Measurements from ENCODE around the gene MIA2. TPM values are rescaled to one million over a fixed set of nuclear protein-coding genes. Genes with fewer than 3 reads are reported as not detected.
"Not testable (repeated sequence)": the region's sequence is repeated elsewhere in the genome, so short reads cannot be mapped to it uniquely, and the experiment has no call there.

Gene MIA2
- total RNA-seq, 1 experiment from 2014 or later: 65.7 TPM

DNA sequence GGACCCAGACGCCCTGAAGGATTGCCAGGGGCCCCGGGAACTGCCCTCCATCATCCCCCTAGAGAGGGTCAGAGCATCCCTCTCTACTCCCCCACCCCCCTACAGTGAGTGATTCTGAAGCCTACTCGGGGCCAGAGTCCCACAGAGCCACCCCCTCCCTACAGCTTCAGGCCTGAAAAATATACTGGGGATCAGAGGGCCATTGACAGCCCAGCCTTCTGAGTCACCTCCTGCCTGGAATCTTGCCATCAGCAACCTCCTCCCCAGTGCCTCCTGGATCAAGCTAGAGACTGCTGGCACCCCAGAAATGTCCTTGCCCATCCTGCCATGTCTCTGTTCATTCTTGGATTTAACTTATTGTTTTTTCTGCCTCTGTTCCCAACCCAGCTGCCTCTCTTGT, 21.7 kb upstream of the MIA2 start:
- Histone ChIP-seq H4K20me1 (ENCODE audit: insufficient read depth, low read depth, low read length) (no peaks in the 10 kb centered on the region), H3K9ac (ENCODE audit: low read length) (no peak overlapping the region), H3K36me3 (ENCODE audit: insufficient read depth, low read length) (no peaks in the 10 kb centered on the region), H3K4me3 (ENCODE audit: low read length) (no peak overlapping the region), H3K27ac (ENCODE audit: low read length) (no peak overlapping the region), H3K9me3 (ENCODE audit: low read length) (no peaks in the 10 kb centered on the region), H3K79me2 (ENCODE audit: low read length) (no peaks in the 10 kb centered on the region), H3K4me2 (ENCODE audit: low read depth, low read length, poor library complexity, severe bottlenecking) (no peak overlapping the region), H3K27me3 (ENCODE audit: low read length) (no peaks in the 10 kb centered on the region), H3K4me1 (ENCODE audit: low read length) (no peaks in the 10 kb centered on the region), H2AFZ (ENCODE audit: low read length) (no peak overlapping the region), H3K9me2 (replicated peaks; ENCODE audit: insufficient read depth, low read length) (no peaks in the 10 kb centered on the region)
- DNase-seq: no peak

DNA sequence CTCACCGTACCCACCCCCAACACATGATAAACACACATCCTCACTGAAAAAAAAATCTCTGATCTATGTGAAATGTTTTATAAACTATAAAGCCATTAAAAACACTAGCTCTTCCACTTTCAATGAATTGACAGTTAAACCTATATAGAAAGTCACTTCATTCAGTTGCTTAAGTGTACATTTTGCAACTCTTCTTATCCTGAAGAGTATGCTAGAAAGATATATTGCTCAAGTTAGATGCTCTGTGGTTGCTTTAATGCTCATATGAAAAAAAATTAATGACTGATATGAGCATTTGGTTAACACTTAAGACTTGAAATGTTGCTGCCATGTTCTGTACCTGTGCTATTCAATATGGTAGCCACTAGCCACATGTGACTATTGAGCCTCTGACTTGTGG, 21.0 kb upstream of the MIA2 start:
- Histone ChIP-seq H3K36me3 (ENCODE audit: insufficient read depth, low read length) (no peaks in the 10 kb centered on the region), H3K9me3 (ENCODE audit: low read length) (no peaks in the 10 kb centered on the region), H4K20me1 (ENCODE audit: insufficient read depth, low read depth, low read length) (no peaks in the 10 kb centered on the region), H3K27me3 (ENCODE audit: low read length) (no peaks in the 10 kb centered on the region), H3K9me2 (replicated peaks; ENCODE audit: insufficient read depth, low read length) (no peaks in the 10 kb centered on the region), H2AFZ (ENCODE audit: low read length) (no peak overlapping the region), H3K4me2 (ENCODE audit: low read depth, low read length, poor library complexity, severe bottlenecking) (no peak overlapping the region), H3K79me2 (ENCODE audit: low read length) (no peaks in the 10 kb centered on the region), H3K27ac (ENCODE audit: low read length) (no peak overlapping the region), H3K4me3 (ENCODE audit: low read length) (no peak overlapping the region), H3K9ac (ENCODE audit: low read length) (no peak overlapping the region), H3K4me1 (ENCODE audit: low read length) (no peaks in the 10 kb centered on the region)
- DNase-seq: no peak

DNA sequence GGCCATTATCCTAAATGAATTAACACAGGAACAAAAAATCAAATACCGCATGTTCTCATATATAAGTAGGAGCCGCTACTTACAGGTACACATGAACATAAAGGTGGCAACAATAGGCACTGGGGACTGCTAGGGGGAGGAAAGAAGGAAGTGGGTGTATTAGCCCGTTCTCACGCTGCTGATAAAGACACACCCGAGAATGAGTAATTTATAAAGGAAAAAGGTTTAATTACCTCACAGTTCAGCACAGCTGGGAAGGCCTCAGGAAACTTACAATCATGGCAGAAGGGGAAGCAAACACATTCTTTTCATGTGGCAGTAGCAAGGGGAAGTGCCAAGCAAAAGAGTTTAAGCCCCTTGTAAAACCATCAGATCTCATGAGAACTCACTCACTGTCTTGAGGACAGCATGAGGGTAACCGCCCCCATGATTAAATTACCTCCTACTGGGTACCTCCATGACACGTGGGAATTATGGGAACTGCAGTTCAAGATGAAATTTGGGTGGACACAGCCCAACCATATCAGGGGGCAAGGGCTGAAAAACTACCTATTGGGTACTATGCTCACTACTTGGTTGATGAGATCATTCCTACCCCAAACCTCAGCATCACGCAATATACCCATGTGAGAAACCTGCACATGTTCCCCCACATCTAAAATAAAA, 16.4 kb upstream of the MIA2 start:
- Histone ChIP-seq H4K20me1 (ENCODE audit: insufficient read depth, low read depth, low read length) (no peaks in the 10 kb centered on the region), H3K9me2 (replicated peaks; ENCODE audit: insufficient read depth, low read length) (no peaks in the 10 kb centered on the region), H2AFZ (ENCODE audit: low read length) (no peak overlapping the region), H3K79me2 (ENCODE audit: low read length) (no peaks in the 10 kb centered on the region), H3K27ac (ENCODE audit: low read length) (no peak overlapping the region), H3K9me3 (ENCODE audit: low read length) (no peaks in the 10 kb centered on the region), H3K4me3 (ENCODE audit: low read length) (no peak overlapping the region), H3K9ac (ENCODE audit: low read length) (no peak overlapping the region), H3K36me3 (ENCODE audit: insufficient read depth, low read length) (no peaks in the 10 kb centered on the region), H3K4me1 (ENCODE audit: low read length) (peaks cover 6% of the 10 kb centered on the region), H3K27me3 (ENCODE audit: low read length) (no peaks in the 10 kb centered on the region), H3K4me2 (ENCODE audit: low read depth, low read length, poor library complexity, severe bottlenecking) (no peak overlapping the region)
- DNase-seq: no peak

DNA sequence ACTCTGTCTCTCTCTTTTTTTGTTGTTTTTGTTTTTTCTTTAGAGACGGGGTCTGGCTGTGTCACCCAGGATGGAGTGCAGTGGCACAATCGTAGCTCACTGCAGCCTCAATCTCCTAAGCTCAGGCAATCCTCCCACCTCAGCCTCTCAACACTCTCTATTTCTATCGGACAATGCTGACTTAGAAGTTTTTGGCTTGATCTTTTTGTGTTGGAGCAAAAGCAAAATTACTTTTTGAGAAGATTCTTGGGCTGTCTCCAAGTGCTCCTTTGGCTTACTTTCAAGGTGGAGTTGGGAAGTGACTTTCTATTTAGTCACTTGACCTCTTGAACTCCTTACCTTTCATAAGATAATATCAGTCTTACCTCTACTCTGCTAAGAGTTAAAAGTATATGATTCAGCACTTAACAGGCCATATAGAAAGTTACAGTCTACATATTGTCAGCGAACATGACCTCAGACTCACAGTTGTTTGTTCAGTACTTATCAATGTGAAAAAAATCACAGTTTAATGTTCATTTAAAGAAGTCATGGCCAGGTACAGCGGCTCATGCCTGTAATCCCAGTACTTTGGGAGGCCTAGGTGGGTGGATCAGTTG, 15.4 kb upstream of the MIA2 start:
- no peak overlapping the region for H3K27ac ChIP-seq (ENCODE audit: low read length)
- no peak overlapping the region for H3K9ac ChIP-seq (ENCODE audit: low read length)
- no peak overlapping the region for H2AFZ ChIP-seq (ENCODE audit: low read length)
- no peaks in the 10 kb centered on the region for H3K36me3 ChIP-seq (ENCODE audit: insufficient read depth, low read length)
- no peak overlapping the region for H3K4me2 ChIP-seq (ENCODE audit: low read depth, low read length, poor library complexity, severe bottlenecking)
- no peaks in the 10 kb centered on the region for H3K79me2 ChIP-seq (ENCODE audit: low read length)
- no peaks in the 10 kb centered on the region for H3K27me3 ChIP-seq (ENCODE audit: low read length)
- H3K9me3 ChIP-seq (ENCODE audit: low read length): no peaks in the 10 kb centered on the region
- H3K4me3 ChIP-seq (ENCODE audit: low read length): no peak overlapping the region
- DNase-seq: no peak
- H4K20me1 ChIP-seq (ENCODE audit: insufficient read depth, low read depth, low read length): no peaks in the 10 kb centered on the region
- H3K9me2 ChIP-seq (replicated peaks; ENCODE audit: insufficient read depth, low read length): no peaks in the 10 kb centered on the region
- H3K4me1 ChIP-seq (ENCODE audit: low read length): peaks cover 6% of the 10 kb centered on the region

DNA sequence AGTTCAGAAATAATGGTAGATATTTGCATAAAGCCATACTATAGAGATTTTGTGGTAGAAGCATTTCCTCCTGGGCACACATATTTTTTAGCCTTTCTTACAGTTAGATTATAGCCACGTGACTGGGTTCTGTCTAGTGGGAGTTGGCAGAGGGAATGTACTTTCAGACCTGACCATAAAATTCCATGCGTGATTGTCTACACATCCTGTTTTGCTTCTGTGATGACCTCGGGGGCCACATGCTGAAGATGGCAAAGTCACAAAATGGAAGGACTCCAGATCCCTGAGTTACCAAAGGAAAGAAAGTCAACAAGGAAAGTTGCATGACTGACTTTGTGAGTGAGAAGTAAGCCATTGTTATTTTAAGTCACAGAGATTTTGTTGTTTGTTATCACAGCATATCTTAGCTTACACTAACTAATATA, 14.6 kb upstream of the MIA2 start:
- Histone ChIP-seq H3K4me1 (ENCODE audit: low read length) (peaks cover 6% of the 10 kb centered on the region), H3K4me2 (ENCODE audit: low read depth, low read length, poor library complexity, severe bottlenecking) (no peak overlapping the region), H3K36me3 (ENCODE audit: insufficient read depth, low read length) (no peaks in the 10 kb centered on the region), H3K9me3 (ENCODE audit: low read length) (no peaks in the 10 kb centered on the region), H3K27me3 (ENCODE audit: low read length) (no peaks in the 10 kb centered on the region), H4K20me1 (ENCODE audit: insufficient read depth, low read depth, low read length) (no peaks in the 10 kb centered on the region), H3K79me2 (ENCODE audit: low read length) (no peaks in the 10 kb centered on the region), H3K9me2 (replicated peaks; ENCODE audit: insufficient read depth, low read length) (no peaks in the 10 kb centered on the region), H2AFZ (ENCODE audit: low read length) (peak overlapping the region; percentile 25; the same call in 1 of the 2 replicates), H3K27ac (ENCODE audit: low read length) (no peak overlapping the region), H3K9ac (ENCODE audit: low read length) (no peak overlapping the region), H3K4me3 (ENCODE audit: low read length) (no peak overlapping the region)
- DNase-seq: no peak

DNA sequence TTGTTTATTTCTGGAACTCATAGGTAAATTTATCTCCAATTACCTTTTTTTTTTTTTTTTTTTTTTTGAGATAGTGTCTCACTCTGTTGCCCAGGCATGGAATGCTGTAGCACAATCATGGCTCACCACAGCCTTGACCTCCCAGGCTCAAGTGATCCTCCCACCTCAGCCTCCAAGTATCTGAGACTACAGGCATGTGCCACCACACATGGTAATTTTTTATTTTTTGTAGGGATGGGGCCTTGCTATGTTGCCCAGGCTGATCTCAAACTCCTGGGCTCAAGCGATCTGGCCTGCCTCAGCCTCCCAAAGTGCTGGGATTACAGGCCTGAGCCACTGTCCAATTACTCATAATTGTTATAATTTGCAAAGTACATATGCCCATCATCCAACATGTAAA, 13.2 kb upstream of the MIA2 start:
- H3K4me2 ChIP-seq (ENCODE audit: low read depth, low read length, poor library complexity, severe bottlenecking); H3K36me3 ChIP-seq (ENCODE audit: insufficient read depth, low read length); DNase-seq; H4K20me1 ChIP-seq (ENCODE audit: insufficient read depth, low read depth, low read length); H3K4me1 ChIP-seq (ENCODE audit: low read length); H3K9me2 ChIP-seq (replicated peaks; ENCODE audit: insufficient read depth, low read length); H3K27me3 ChIP-seq (ENCODE audit: low read length); H3K79me2 ChIP-seq (ENCODE audit: low read length); H3K9me3 ChIP-seq (ENCODE audit: low read length); H3K27ac ChIP-seq (ENCODE audit: low read length); H3K9ac ChIP-seq (ENCODE audit: low read length); H2AFZ ChIP-seq (ENCODE audit: low read length); H3K4me3 ChIP-seq (ENCODE audit: low read length): not testable (repeated sequence)

DNA sequence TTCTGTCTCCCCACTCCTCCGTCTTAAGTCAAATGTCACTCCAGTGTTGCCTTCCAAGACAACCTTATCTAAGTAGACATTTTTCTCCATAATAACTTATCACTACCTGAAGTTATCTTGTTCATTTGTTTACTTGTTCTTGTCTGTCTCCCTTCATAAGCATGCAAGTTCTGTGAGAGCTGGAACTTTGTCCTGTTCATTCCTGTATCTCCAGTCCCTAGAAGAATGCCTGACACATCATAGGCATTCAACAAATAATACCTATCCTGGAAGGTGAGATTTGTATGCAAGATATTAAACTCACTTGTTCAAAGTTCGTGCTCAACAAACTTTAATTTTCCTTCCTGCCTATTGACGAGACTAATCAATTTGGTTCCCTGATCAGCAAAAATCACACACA, 5.7 kb upstream of the MIA2 start:
- Histone ChIP-seq H3K36me3 (ENCODE audit: insufficient read depth, low read length) (no peaks in the 10 kb centered on the region), H3K4me1 (ENCODE audit: low read length) (peaks cover 11% of the 10 kb centered on the region), H3K9me2 (replicated peaks; ENCODE audit: insufficient read depth, low read length) (no peaks in the 10 kb centered on the region), H3K27me3 (ENCODE audit: low read length) (no peaks in the 10 kb centered on the region), H4K20me1 (ENCODE audit: insufficient read depth, low read depth, low read length) (no peaks in the 10 kb centered on the region), H3K27ac (ENCODE audit: low read length) (no peak overlapping the region), H3K4me2 (ENCODE audit: low read depth, low read length, poor library complexity, severe bottlenecking) (no peak overlapping the region), H3K79me2 (ENCODE audit: low read length) (no peaks in the 10 kb centered on the region), H3K9ac (ENCODE audit: low read length) (no peak overlapping the region), H2AFZ (ENCODE audit: low read length) (no peak overlapping the region), H3K9me3 (ENCODE audit: low read length) (no peaks in the 10 kb centered on the region), H3K4me3 (ENCODE audit: low read length) (no peak overlapping the region)
- no peak for DNase-seq

DNA sequence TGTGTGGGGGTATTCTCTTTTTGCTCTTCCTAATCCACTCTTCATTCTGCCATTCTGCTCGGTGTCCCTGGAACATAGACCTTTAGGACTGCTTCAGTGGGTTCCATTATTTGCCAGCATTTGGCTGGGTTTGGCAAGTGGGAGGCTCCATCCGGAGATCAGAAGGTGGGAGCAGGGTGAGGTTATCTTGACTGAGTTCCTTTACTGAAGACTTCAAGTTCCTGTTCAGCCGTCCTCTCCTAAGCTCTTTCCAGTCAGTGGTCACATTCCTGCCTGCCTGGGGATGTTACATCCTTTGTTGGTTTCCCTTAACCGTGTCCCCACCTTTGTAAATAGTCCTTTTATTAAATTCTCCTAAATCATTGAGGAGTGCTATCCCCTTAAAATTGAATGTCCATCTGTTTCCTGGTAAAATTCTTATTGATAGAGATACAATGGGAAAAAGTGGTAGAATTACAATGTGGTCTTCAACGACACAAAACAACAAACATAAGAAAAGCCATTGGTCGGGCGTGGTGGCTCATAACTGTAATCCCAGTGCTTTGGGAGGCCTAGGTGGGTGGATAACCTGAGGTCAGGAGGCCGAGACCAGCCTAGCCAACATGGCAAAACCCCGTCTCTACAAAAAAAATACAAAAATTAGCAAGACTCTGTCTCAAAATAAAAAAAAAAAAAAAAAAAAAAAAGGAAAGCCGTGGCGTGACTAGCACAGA, 5.0 kb upstream of the MIA2 start:
- Histone ChIP-seq H3K36me3 (ENCODE audit: insufficient read depth, low read length) (no peaks in the 10 kb centered on the region), H3K9me3 (ENCODE audit: low read length) (no peaks in the 10 kb centered on the region), H4K20me1 (ENCODE audit: insufficient read depth, low read depth, low read length) (no peaks in the 10 kb centered on the region), H3K27me3 (ENCODE audit: low read length) (no peaks in the 10 kb centered on the region), H3K27ac (ENCODE audit: low read length) (no peak overlapping the region), H3K79me2 (ENCODE audit: low read length) (no peaks in the 10 kb centered on the region), H3K4me3 (ENCODE audit: low read length) (no peak overlapping the region), H3K9ac (ENCODE audit: low read length) (no peak overlapping the region), H3K4me2 (ENCODE audit: low read depth, low read length, poor library complexity, severe bottlenecking) (no peak overlapping the region), H3K9me2 (replicated peaks; ENCODE audit: insufficient read depth, low read length) (no peaks in the 10 kb centered on the region), H2AFZ (ENCODE audit: low read length) (0 out of 2 replicates have a peak overlapping the region, but pooled peaks have one; percentile 2), H3K4me1 (ENCODE audit: low read length) (peaks cover 11% of the 10 kb centered on the region)
- DNase-seq: no peak

Data from Karpas-422 (cell line).